Activated naive CD8-positive, alpha-beta T cell treated with anti-CD3 and anti-CD28 coated beads, Interleukin-2, amount 50 U/mL, for 24 hours (primary cell): ENCODE measurements around the gene NBPF6.
"Not testable (repeated sequence)": the region's sequence is repeated elsewhere in the genome, so short reads cannot be mapped to it uniquely, and the experiment has no call there.

Source experiments
- ATAC-seq: fragments of 150-1000 bp; cut with Tn5 transposase; one replicate; pipeline ENCODE4 v1.10.0; 2021
- DNase-seq: peaks from one replicate; pipeline ENCODE4 v3.0.0; 2021
- H3K27ac Mint-ChIP-seq: one replicate; pipeline ENCODE4 v1.8.0; 2021; ENCODE audit warnings: mild to moderate bottlenecking, mixed read lengths
- H3K27me3 Mint-ChIP-seq: one replicate; pipeline ENCODE4 v1.8.0; 2021; ENCODE audit warnings: mixed read lengths
- H3K36me3 Mint-ChIP-seq: one replicate; pipeline ENCODE4 v1.8.0; 2021; ENCODE audit warnings: low read depth, mixed read lengths
- H3K4me1 Mint-ChIP-seq: one replicate; pipeline ENCODE4 v1.8.0; 2021; ENCODE audit warnings: mixed read lengths
- H3K4me3 Mint-ChIP-seq: one replicate; pipeline ENCODE4 v1.8.0; 2021; ENCODE audit warnings: mild to moderate bottlenecking, moderate library complexity, mixed read lengths
- H3K9me3 Mint-ChIP-seq: one replicate; pipeline ENCODE4 v1.8.0; 2021; ENCODE audit warnings: mixed read lengths

NBPF6 gene

GRCh38 chr1:108513914-108514313, 63.8 kb downstream of the NBPF6 start:
- H3K27me3 Mint-ChIP-seq = peaks cover 14% of the 10 kb centered on the region
- not testable (repeated sequence) for H3K27ac Mint-ChIP-seq, ATAC-seq, H3K9me3 Mint-ChIP-seq, H3K36me3 Mint-ChIP-seq, DNase-seq, H3K4me3 Mint-ChIP-seq, H3K4me1 Mint-ChIP-seq

GRCh38 chr1:108517301-108517897, 67.3 kb downstream of the NBPF6 start:
- DNase-seq, H3K27me3 Mint-ChIP-seq, ATAC-seq, H3K36me3 Mint-ChIP-seq, H3K4me1 Mint-ChIP-seq, H3K27ac Mint-ChIP-seq, H3K9me3 Mint-ChIP-seq, H3K4me3 Mint-ChIP-seq: not testable (repeated sequence)
